ENCODE results near the gene TXN2. TPM values are rescaled to one million over a fixed set of nuclear protein-coding genes. Genes with fewer than 3 reads are reported as not detected.

The TXN2 gene
- total RNA-seq, 4 donors from 2014 or later = 64.9 to 122 (median 86.0) TPM

DNA sequence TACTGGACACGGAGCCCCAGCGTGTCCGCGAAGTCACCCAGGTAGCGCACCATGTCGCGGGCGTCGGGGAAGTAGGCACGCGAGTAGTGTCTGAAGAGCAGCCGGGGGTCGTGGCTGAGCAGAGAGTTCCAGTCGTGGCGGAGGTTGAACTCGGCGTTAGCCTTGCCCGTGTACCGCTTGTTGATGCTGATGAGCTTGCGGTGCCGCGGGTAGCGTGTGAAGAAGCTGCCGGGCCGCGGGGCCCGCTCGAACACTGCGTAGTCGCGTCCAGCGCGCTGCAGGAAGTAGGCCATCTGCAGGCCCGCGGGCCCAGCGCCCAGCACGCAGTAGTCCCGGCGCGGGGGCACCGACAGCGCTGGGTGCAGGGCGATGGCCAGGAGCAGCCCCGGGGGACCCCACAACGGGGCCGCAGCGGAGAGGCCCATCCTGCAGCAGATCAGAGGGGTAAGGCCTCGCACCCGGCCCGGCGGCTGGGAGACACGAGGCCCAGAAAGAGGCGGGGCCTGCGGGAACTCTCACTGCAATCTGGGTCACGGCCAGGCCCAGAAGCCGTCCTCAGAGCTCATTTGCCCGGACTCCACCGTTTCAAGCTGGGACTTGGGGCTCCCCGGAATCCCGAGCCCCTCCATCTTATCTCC is 24.7 kb upstream of the TXN2 start:
- H3K27ac ChIP-seq = peak overlapping the region; percentile 77 to 91 (median 80)
- intact Hi-C loops (cut with DNase I; ENCODE audit: low total_unique reads) (loop anchor here (2.0 kb wide), 1 partner anchor 23 kb away; the partner anchor contains the start of gene EIF3D), in situ Hi-C loops (cut with MboI; ENCODE audit: low sequenced_read_pairs in 4 of 4) (no loop called here)
- peaks cover 5 to 17% of the 10 kb centered on the region in 2 donors for H3K4me1 ChIP-seq
- DNase-seq = no peak
- no peak for TF ChIP-seq POLR2A (IDR thresholded peaks at IDR 0.05)
- TF ChIP-seq, protein P1, sequence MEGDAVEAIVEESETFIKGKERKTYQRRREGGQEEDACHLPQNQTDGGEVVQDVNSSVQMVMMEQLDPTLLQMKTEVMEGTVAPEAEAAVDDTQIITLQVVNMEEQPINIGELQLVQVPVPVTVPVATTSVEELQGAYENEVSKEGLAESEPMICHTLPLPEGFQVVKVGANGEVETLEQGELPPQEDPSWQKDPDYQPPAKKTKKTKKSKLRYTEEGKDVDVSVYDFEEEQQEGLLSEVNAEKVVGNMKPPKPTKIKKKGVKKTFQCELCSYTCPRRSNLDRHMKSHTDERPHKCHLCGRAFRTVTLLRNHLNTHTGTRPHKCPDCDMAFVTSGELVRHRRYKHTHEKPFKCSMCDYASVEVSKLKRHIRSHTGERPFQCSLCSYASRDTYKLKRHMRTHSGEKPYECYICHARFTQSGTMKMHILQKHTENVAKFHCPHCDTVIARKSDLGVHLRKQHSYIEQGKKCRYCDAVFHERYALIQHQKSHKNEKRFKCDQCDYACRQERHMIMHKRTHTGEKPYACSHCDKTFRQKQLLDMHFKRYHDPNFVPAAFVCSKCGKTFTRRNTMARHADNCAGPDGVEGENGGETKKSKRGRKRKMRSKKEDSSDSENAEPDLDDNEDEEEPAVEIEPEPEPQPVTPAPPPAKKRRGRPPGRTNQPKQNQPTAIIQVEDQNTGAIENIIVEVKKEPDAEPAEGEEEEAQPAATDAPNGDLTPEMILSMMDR (IDR thresholded peaks at IDR 0.05 in 4 of 5, conservative IDR thresholded peaks at IDR 0.05 in 1 of 5) = no peak
- H3K27me3 ChIP-seq = no peaks in the 10 kb centered on the region
- peaks cover 0 to 10% of the 10 kb centered on the region in 2 donors for H3K36me3 ChIP-seq
- peak overlapping the region; percentile 55 to 65 (median 60) for H3K4me3 ChIP-seq
- no peak for ATAC-seq
- no peaks in the 10 kb centered on the region for H3K9me3 ChIP-seq

DNA sequence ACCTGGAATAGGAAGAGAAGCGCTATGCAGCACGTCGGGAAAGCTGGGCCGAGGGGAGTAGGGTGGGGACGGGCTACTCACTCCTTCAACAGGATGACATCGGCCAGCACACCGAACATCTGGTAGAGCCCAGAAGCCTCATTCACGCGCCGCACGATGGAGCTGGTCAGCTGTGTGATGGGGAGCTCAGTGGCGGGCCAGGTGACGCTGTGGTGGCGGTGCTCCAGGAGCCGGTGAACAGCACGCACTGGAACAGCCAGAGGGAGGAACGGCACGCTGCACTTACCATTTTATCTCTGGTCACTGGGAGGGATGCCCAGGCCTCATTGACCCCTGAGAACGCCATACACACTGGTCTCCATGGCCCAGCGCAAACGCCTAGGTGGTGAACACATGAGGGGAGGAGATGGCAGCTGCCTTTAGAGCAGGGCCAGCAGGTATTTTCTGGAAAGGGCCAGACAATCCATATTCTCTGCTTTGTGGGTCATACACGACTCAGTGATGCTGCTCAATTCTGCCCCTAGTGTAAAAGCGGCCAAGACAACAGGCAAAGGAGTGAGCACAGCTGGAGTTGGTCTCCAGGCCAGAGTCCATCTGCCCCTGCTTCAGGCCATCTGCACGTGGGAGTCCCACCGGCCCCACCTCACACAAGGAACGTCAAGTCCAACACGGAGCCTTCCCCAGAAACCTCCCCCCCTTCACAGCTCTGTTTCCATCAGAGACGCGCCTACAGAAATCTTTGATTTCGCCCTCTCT is 16.6 kb upstream of the TXN2 start:
- H3K4me1 ChIP-seq = no peaks in the 10 kb centered on the region
- in situ Hi-C loops (cut with MboI; ENCODE audit: low sequenced_read_pairs in 4 of 4) (no loop called here), intact Hi-C loops (cut with DNase I; ENCODE audit: low total_unique reads) (no loop called here)
- no peaks in the 10 kb centered on the region for H3K9me3 ChIP-seq
- ATAC-seq (no peak), DNase-seq (no peak)
- no peaks in the 10 kb centered on the region for H3K27me3 ChIP-seq
- H3K27ac ChIP-seq = no peak overlapping the region
- no peak overlapping the region for H3K4me3 ChIP-seq
- H3K36me3 ChIP-seq = peaks cover 0 to 9% of the 10 kb centered on the region in 2 donors
- no peak for TF ChIP-seq POLR2A (IDR thresholded peaks at IDR 0.05)
- TF ChIP-seq, protein P1 (IDR thresholded peaks at IDR 0.05 in 4 of 5, conservative IDR thresholded peaks at IDR 0.05 in 1 of 5) = no peak

DNA sequence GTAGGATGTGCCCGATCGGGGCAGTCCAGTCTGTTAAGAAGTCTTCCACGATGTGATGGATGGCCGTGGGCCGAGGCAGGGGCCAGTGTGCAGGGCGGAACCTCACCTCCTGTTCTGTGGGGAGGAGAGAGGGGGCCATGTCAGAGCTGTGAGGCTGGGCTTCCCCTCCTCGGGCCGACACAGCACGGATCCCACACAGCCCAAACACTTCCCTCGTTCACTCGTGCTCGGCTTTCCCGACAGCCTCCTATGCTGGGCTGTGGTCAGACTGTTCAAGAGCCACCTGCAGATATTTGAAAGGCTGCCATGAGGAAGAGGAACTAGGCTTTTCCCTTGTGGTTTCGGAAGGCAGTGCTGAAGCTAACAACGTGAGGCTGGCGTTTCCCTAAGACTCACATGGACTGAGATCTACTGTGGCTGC is 12.3 kb upstream of the TXN2 start:
- intact Hi-C loops (cut with DNase I; ENCODE audit: low total_unique reads) = no loop called here
- no peaks in the 10 kb centered on the region for H3K27me3 ChIP-seq
- TF ChIP-seq, protein P1 (IDR thresholded peaks at IDR 0.05 in 4 of 5, conservative IDR thresholded peaks at IDR 0.05 in 1 of 5) = no peak
- no peak for TF ChIP-seq POLR2A (IDR thresholded peaks at IDR 0.05)
- H3K9me3 ChIP-seq = no peaks in the 10 kb centered on the region
- no peaks in the 10 kb centered on the region for H3K4me1 ChIP-seq
- in situ Hi-C loops (cut with MboI; ENCODE audit: low sequenced_read_pairs in 4 of 4) = no loop called here
- DNase-seq (peak; percentile 17 to 36), ATAC-seq (peak in 1 of 2 donors; percentile 43)
- no peak overlapping the region for H3K4me3 ChIP-seq
- peaks cover 0 to 17% of the 10 kb centered on the region in 2 donors for H3K36me3 ChIP-seq
- no peak overlapping the region for H3K27ac ChIP-seq

GRCh38 chr22:36492109-36492508 is 10.7 kb upstream of the TXN2 start:
- H3K27me3 ChIP-seq = no peaks in the 10 kb centered on the region
- intact Hi-C loops (cut with DNase I; ENCODE audit: low total_unique reads) = no loop called here
- in situ Hi-C loops (cut with MboI; ENCODE audit: low sequenced_read_pairs in 4 of 4) = no loop called here
- DNase-seq (no peak), ATAC-seq (no peak)
- H3K4me1 ChIP-seq = no peaks in the 10 kb centered on the region
- H3K4me3 ChIP-seq = no peak overlapping the region
- TF ChIP-seq POLR2A (IDR thresholded peaks at IDR 0.05) = no peak
- TF ChIP-seq, protein P1 (IDR thresholded peaks at IDR 0.05 in 4 of 5, conservative IDR thresholded peaks at IDR 0.05 in 1 of 5) = no peak
- H3K9me3 ChIP-seq = no peaks in the 10 kb centered on the region
- H3K27ac ChIP-seq = no peak overlapping the region
- H3K36me3 ChIP-seq = peaks cover 0 to 17% of the 10 kb centered on the region in 2 donors
